WTC11 (cell line): ENCODE measurements around the gene ASTN2. TPM values are rescaled to one million over a fixed set of nuclear protein-coding genes. Genes with fewer than 3 reads are reported as not detected.

Source experiments
- ATAC-seq: fragments of 200-7000 bp; cut with Tn5 transposase; 2 replicates; pipeline ENCODE4 v1.10.0; 2021; ENCODE audit warnings: mild to moderate bottlenecking, moderate library complexity
- CTCF ChIA-PET: fragments of 300-600 bp; sonication (Branson Sonifier 250); formaldehyde crosslinking; loops from one replicate; lab custom pipeline; 2021; ENCODE audit warnings: antibody characterized with exemption; lab: Charles Lee
- POLR2A ChIA-PET: fragments of 350-600 bp; sonication (Branson Sonifier 250); formaldehyde crosslinking; loops from one replicate; lab custom pipeline; 2021; ENCODE audit warnings: antibody characterized with exemption; lab: Charles Lee
- DNase-seq: peaks from one replicate; pipeline ENCODE4 v3.0.0; 2021; ENCODE audit warnings: low spot score
- H3K27ac Mint-ChIP-seq: 2 replicates; pipeline ENCODE4 v1.8.0; 2021; ENCODE audit warnings: mixed read lengths
- H3K27me3 Mint-ChIP-seq: 2 replicates; pipeline ENCODE4 v1.8.0; 2021; ENCODE audit warnings: low read depth, mild to moderate bottlenecking, moderate library complexity, mixed read lengths
- H3K36me3 Mint-ChIP-seq: 2 replicates; pipeline ENCODE4 v1.8.0; 2021; ENCODE audit warnings: mixed read lengths
- H3K4me1 Mint-ChIP-seq: 2 replicates; pipeline ENCODE4 v1.8.0; 2022; ENCODE audit warnings: mixed read lengths
- H3K4me3 Mint-ChIP-seq: 2 replicates; pipeline ENCODE4 v1.8.0; 2021; ENCODE audit warnings: mild to moderate bottlenecking, moderate library complexity, mixed read lengths
- H3K9me3 Mint-ChIP-seq: 2 replicates; pipeline ENCODE4 v1.8.0; 2021; ENCODE audit warnings: mixed read lengths
- AFF4 ChIP-seq: sonication (generic); formaldehyde crosslinking; IDR thresholded peaks from 2 replicates; pipeline ENCODE4 v1.8.1; 2023; ENCODE audit warnings: mild to moderate bottlenecking, missing genetic modification reagents, borderline replicate concordance
- ATF2 ChIP-seq: sonication (generic); formaldehyde crosslinking; IDR thresholded peaks from 2 replicates; pipeline ENCODE4 v1.8.1; 2022; ENCODE audit warnings: low read depth, missing genetic modification reagents, borderline replicate concordance
- CREB1 ChIP-seq: sonication (generic); formaldehyde crosslinking; IDR thresholded peaks from 2 replicates; pipeline ENCODE4 v1.8.0; 2023; ENCODE audit warnings: mild to moderate bottlenecking, missing genetic modification reagents
- ESRRA ChIP-seq: sonication (generic); formaldehyde crosslinking; IDR thresholded peaks from 2 replicates; pipeline ENCODE4 v1.8.1; 2022; ENCODE audit warnings: mild to moderate bottlenecking, missing genetic modification reagents, borderline replicate concordance
- IRF1 ChIP-seq: sonication (generic); formaldehyde crosslinking; IDR thresholded peaks from 2 replicates; pipeline ENCODE4 v1.8.0; 2023; ENCODE audit warnings: missing genetic modification reagents
- JAZF1 ChIP-seq: fragments of 250-450 bp; sonication (Bioruptor Pico); IDR thresholded peaks from 2 replicates; pipeline ENCODE4 v1.9.0; 2021; ENCODE audit warnings: moderate library complexity, mild to moderate bottlenecking, inconsistent platforms
- MAX ChIP-seq: sonication (generic); formaldehyde crosslinking; IDR thresholded peaks from 2 replicates; pipeline ENCODE4 v1.8.0; 2022; ENCODE audit warnings: mild to moderate bottlenecking, missing genetic modification reagents
- NFATC4 ChIP-seq: fragments of 250-450 bp; sonication (Bioruptor Pico); IDR thresholded peaks from 2 replicates; pipeline ENCODE4 v1.9.0; 2021; ENCODE audit warnings: mild to moderate bottlenecking
- NR2C2 ChIP-seq: sonication (generic); formaldehyde crosslinking; IDR thresholded peaks from 2 replicates; pipeline ENCODE4 v1.8.0; 2022; ENCODE audit warnings: mild to moderate bottlenecking, missing genetic modification reagents
- OVOL2 ChIP-seq: fragments of 250-450 bp; sonication (Bioruptor Pico); IDR thresholded peaks from 2 replicates; pipeline ENCODE4 v1.9.0; 2021; ENCODE audit warnings: mild to moderate bottlenecking, borderline replicate concordance
- SP1 ChIP-seq: sonication (generic); formaldehyde crosslinking; conservative IDR thresholded peaks from 2 replicates; pipeline ENCODE4 v1.8.1; 2022; ENCODE audit warnings: missing genetic modification reagents
- STAT6 ChIP-seq: sonication (generic); formaldehyde crosslinking; conservative IDR thresholded peaks from 2 replicates; pipeline ENCODE4 v1.8.1; 2023; ENCODE audit warnings: mild to moderate bottlenecking, low read depth, missing genetic modification reagents, moderate library complexity
- USF1 ChIP-seq: sonication (generic); formaldehyde crosslinking; IDR thresholded peaks from 2 replicates; pipeline ENCODE4 v1.8.0; 2022; ENCODE audit warnings: mild to moderate bottlenecking, missing genetic modification reagents
- ZSCAN18 ChIP-seq: fragments of 250-450 bp; sonication (Bioruptor Pico); IDR thresholded peaks from 2 replicates; pipeline ENCODE4 v2.1.2; 2022; ENCODE audit warnings: mild to moderate bottlenecking, moderate library complexity
- total RNA-seq: library from RNA; stranded (reverse); gene quantifications from 3 replicates; pipeline ENCODE4 v1.2.3, GENCODE V29; 2021
- TF ChIP-seq, protein P1 (sequence below): sonication (generic); formaldehyde crosslinking; IDR thresholded peaks from 2 replicates; pipeline ENCODE4 v1.8.1; 2023; ENCODE audit warnings: mild to moderate bottlenecking, missing genetic modification reagents
- TF ChIP-seq, protein P2 (sequence below): sonication (generic); formaldehyde crosslinking; IDR thresholded peaks from 2 replicates; pipeline ENCODE4 v1.8.0; 2022; ENCODE audit warnings: mild to moderate bottlenecking, missing genetic modification reagents
- TF ChIP-seq, protein P3 (sequence below): sonication (generic); formaldehyde crosslinking; IDR thresholded peaks from 2 replicates; pipeline ENCODE4 v1.8.1; 2023; ENCODE audit warnings: mild to moderate bottlenecking, missing genetic modification reagents
- TF ChIP-seq, protein P4 (sequence below): sonication (generic); formaldehyde crosslinking; IDR thresholded peaks from 2 replicates; pipeline ENCODE4 v1.8.0; 2022; ENCODE audit warnings: mild to moderate bottlenecking, missing genetic modification reagents

ASTN2 gene
- total RNA-seq, 1 experiment from 2014 or later: 16.2 TPM

DNA sequence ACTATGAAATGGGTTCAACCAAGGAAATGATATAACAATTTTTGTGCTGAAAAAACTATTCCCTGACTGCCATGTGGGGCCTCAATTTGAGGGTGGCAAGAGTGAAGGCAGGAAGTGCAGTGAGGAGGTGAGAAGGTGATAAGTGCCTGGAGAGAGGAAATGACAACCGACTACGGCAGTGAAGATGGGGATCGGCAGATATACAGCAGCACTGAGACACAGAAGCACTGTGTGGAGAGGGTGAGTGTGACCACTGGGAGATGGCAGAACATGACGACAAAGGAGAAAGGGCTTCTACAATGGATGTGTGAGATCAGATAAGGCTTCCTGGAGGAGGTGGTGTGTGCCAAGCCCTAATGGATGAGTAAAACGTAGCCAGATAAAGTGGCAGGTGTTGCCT is 456.0 kb downstream of the ASTN2 start (continued):
- TF ChIP-seq AFF4 (no peak), IRF1 (CRISPR knock-in tag) (no peak), JAZF1 (CRISPR knock-in tag) (no peak), ESRRA (CRISPR knock-in tag) (no peak), NR2C2 (no peak)
- TF ChIP-seq, protein P1, sequence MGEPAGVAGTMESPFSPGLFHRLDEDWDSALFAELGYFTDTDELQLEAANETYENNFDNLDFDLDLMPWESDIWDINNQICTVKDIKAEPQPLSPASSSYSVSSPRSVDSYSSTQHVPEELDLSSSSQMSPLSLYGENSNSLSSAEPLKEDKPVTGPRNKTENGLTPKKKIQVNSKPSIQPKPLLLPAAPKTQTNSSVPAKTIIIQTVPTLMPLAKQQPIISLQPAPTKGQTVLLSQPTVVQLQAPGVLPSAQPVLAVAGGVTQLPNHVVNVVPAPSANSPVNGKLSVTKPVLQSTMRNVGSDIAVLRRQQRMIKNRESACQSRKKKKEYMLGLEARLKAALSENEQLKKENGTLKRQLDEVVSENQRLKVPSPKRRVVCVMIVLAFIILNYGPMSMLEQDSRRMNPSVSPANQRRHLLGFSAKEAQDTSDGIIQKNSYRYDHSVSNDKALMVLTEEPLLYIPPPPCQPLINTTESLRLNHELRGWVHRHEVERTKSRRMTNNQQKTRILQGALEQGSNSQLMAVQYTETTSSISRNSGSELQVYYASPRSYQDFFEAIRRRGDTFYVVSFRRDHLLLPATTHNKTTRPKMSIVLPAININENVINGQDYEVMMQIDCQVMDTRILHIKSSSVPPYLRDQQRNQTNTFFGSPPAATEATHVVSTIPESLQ: no peak

DNA sequence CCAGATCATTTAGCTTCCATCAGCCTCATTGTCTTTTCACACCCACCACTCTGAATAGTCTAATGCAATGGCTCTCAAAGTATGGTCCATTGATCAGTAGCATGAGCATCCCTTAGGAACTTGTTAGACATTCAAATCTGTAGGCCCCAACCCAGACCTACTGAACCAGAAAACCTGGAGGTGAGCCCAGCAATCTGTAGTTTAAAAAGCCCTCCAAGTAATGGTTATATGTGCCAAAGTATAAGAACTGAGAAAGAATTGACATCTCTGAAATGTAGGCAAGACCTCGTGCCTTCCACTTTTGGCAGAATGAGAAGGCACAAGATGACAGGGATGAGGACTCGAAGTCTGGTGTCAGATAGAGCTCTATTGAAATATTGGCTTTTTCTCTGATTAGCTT is 460.1 kb downstream of the ASTN2 start:
- Mint-ChIP-seq H3K4me1 (no peaks in the 10 kb centered on the region), H3K27me3 (no peaks in the 10 kb centered on the region), H3K4me3 (no peak overlapping the region), H3K27ac (no peak overlapping the region), H3K36me3 (no peaks in the 10 kb centered on the region), H3K9me3 (no peaks in the 10 kb centered on the region)
- CTCF ChIA-PET: interaction anchor here (1.3 kb wide), 1 partner anchor 94 kb away, joined by 4 read pairs; no protein-coding TSS in a partner anchor
- ATAC-seq (no peak), DNase-seq (no peak)
- POLR2A ChIA-PET: no interaction called here
- TF ChIP-seq STAT6 (CRISPR knock-in tag) (no peak), OVOL2 (no peak), CREB1 (CRISPR knock-in tag) (no peak), ATF2 (CRISPR knock-in tag) (no peak), ZSCAN18 (CRISPR knock-in tag) (no peak), JAZF1 (CRISPR knock-in tag) (no peak), NFATC4 (CRISPR knock-in tag) (no peak), MAX (CRISPR knock-in tag) (no peak), SP1 (CRISPR knock-in tag) (no peak), USF1 (CRISPR knock-in tag) (no peak)
- TF ChIP-seq, protein P2, sequence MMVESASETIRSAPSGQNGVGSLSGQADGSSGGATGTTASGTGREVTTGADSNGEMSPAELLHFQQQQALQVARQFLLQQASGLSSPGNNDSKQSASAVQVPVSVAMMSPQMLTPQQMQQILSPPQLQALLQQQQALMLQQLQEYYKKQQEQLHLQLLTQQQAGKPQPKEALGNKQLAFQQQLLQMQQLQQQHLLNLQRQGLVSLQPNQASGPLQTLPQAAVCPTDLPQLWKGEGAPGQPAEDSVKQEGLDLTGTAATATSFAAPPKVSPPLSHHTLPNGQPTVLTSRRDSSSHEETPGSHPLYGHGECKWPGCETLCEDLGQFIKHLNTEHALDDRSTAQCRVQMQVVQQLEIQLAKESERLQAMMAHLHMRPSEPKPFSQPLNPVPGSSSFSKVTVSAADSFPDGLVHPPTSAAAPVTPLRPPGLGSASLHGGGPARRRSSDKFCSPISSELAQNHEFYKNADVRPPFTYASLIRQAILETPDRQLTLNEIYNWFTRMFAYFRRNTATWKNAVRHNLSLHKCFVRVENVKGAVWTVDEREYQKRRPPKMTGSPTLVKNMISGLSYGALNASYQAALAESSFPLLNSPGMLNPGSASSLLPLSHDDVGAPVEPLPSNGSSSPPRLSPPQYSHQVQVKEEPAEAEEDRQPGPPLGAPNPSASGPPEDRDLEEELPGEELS (CRISPR knock-in tag): no peak
- TF ChIP-seq, protein P3, sequence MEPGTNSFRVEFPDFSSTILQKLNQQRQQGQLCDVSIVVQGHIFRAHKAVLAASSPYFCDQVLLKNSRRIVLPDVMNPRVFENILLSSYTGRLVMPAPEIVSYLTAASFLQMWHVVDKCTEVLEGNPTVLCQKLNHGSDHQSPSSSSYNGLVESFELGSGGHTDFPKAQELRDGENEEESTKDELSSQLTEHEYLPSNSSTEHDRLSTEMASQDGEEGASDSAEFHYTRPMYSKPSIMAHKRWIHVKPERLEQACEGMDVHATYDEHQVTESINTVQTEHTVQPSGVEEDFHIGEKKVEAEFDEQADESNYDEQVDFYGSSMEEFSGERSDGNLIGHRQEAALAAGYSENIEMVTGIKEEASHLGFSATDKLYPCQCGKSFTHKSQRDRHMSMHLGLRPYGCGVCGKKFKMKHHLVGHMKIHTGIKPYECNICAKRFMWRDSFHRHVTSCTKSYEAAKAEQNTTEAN (CRISPR knock-in tag): no peak
- TF ChIP-seq, protein P4, sequence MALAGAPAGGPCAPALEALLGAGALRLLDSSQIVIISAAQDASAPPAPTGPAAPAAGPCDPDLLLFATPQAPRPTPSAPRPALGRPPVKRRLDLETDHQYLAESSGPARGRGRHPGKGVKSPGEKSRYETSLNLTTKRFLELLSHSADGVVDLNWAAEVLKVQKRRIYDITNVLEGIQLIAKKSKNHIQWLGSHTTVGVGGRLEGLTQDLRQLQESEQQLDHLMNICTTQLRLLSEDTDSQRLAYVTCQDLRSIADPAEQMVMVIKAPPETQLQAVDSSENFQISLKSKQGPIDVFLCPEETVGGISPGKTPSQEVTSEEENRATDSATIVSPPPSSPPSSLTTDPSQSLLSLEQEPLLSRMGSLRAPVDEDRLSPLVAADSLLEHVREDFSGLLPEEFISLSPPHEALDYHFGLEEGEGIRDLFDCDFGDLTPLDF (CRISPR knock-in tag): no peak
